Naive thymus-derived CD4-positive, alpha-beta T cell (primary cell): Measurements from ENCODE around the gene CPLANE2. TPM values are rescaled to one million over a fixed set of nuclear protein-coding genes. Genes with fewer than 3 reads are reported as not detected.
A peak's percentile ranks its signal among the peaks of the same experiment; 100 is the strongest.
"Not testable (repeated sequence)": the region's sequence is repeated elsewhere in the genome, so short reads cannot be mapped to it uniquely, and the experiment has no call there.

Experiments
- ATAC-seq: fragments of 150-1000 bp; cut with Tn5 transposase; 2 replicates; pipeline ENCODE4 v1.10.0; 2021; ENCODE audit warnings: mild to moderate bottlenecking, moderate library complexity
- CTCF ChIA-PET: fragments of 350-600 bp; sonication (Branson Sonifier 250); formaldehyde crosslinking; loops from one replicate; lab custom pipeline; 2021; ENCODE audit warnings: antibody characterized with exemption; lab: Charles Lee
- POLR2A ChIA-PET: fragments of 350-600 bp; sonication (Branson Sonifier 250); formaldehyde crosslinking; loops from one replicate; lab custom pipeline; 2021; ENCODE audit warnings: antibody characterized with exemption, inconsistent platforms; lab: Charles Lee
- DNase-seq, 9 donors: peaks; one replicate each; pipeline versions ENCODE4 v3.0.0 to v3.0.0-alpha.2; 2020 to 2022; ENCODE audit warnings: mixed read lengths in 1 of 9
- H3K27ac ChIP-seq: one replicate; pipeline ENCODE4 v1.7.0; 2013; ENCODE audit warnings: mild to moderate bottlenecking, low read depth, low read length, moderate library complexity
- H3K27me3 ChIP-seq, 2 donors: one replicate each; pipeline ENCODE4 v1.7.0; 2013; ENCODE audit warnings: low read length in 2 of 2, mild to moderate bottlenecking in 2 of 2, moderate library complexity in 2 of 2; ENCODE audit not compliant: control insufficient read depth in 2 of 2, insufficient read depth in 2 of 2
- H3K36me3 ChIP-seq, 3 experiments: 1 replicate in 2 of 3; 2 replicates in 1 of 3; pipeline ENCODE4 v1.7.0; 2013; ENCODE audit warnings: low read length in 3 of 3, mild to moderate bottlenecking in 3 of 3, moderate library complexity in 1 of 3; ENCODE audit not compliant: insufficient read depth in 3 of 3, control insufficient read depth in 2 of 3
- H3K4me1 ChIP-seq, 2 donors: one replicate each; pipeline ENCODE4 v1.7.0; 2013; ENCODE audit warnings: low read length in 2 of 2, mild to moderate bottlenecking in 2 of 2, moderate library complexity in 1 of 2; ENCODE audit not compliant: control insufficient read depth in 2 of 2, insufficient read depth in 2 of 2
- H3K4me3 ChIP-seq: 2 replicates; pipeline ENCODE4 v1.7.0; 2013; ENCODE audit warnings: mild to moderate bottlenecking, low read length
- H3K9me3 ChIP-seq, 3 experiments: 1 replicate in 2 of 3; 2 replicates in 1 of 3; pipeline ENCODE4 v1.7.0; 2013; ENCODE audit warnings: low read length in 3 of 3; ENCODE audit not compliant: control insufficient read depth in 2 of 3
- H3K27ac Mint-ChIP-seq, 9 donors: one replicate each; pipeline ENCODE4 v1.8.0; 2020 to 2022; ENCODE audit warnings: mixed read lengths in 9 of 9, mild to moderate bottlenecking in 8 of 9, moderate library complexity in 5 of 9, inconsistent platforms in 2 of 9
- H3K27me3 Mint-ChIP-seq, 5 donors: one replicate each; pipeline ENCODE4 v1.8.0; 2021 to 2022; ENCODE audit warnings: mixed read lengths in 5 of 5, mild to moderate bottlenecking in 1 of 5
- H3K36me3 Mint-ChIP-seq, 5 donors: one replicate each; pipeline ENCODE4 v1.8.0; 2020 to 2022; ENCODE audit warnings: mixed read lengths in 5 of 5, mild to moderate bottlenecking in 3 of 5, inconsistent platforms in 1 of 5
- H3K4me1 Mint-ChIP-seq, 7 donors: one replicate each; pipeline ENCODE4 v1.8.0; 2020 to 2022; ENCODE audit warnings: mixed read lengths in 7 of 7, mild to moderate bottlenecking in 3 of 7, inconsistent platforms in 1 of 7
- H3K4me3 Mint-ChIP-seq, 10 donors: one replicate each; pipeline ENCODE4 v1.8.0; 2020 to 2022; ENCODE audit warnings: mild to moderate bottlenecking in 10 of 10, mixed read lengths in 10 of 10, moderate library complexity in 6 of 10, inconsistent platforms in 2 of 10
- H3K9me3 Mint-ChIP-seq, 11 donors: one replicate each; pipeline ENCODE4 v1.8.0; 2020 to 2022; ENCODE audit warnings: mixed read lengths in 11 of 11, mild to moderate bottlenecking in 4 of 11, inconsistent platforms in 1 of 11, moderate library complexity in 1 of 11
- intact Hi-C, 2 donors: fragments of 100-400 bp; cut with micrococcal nuclease; formaldehyde crosslinking; loops; one replicate each; pipeline ENCODE4 v1.15.1; 2023
- polyA plus RNA-seq, 2 donors: library from polyadenylated mRNA; unstranded; fragments of 300-500 nt; fragmentation: Illumina TruSeq; gene quantifications; one replicate each; pipeline ENCODE4 v1.2.3, GENCODE V29; 2021
- total RNA-seq, 6 experiments: library from RNA in 5 of 6; stranded (reverse) in 5 of 6; gene quantifications; 1 replicate in 5 of 6; 2 replicates in 1 of 6; pipeline ENCODE4 v1.2.3 and lab custom pipeline; 2021 to 2026

Gene CPLANE2
- total and polyA plus RNA-seq, 7 experiments from 2014 or later, result 3.0 to 11.4 (median 7.6) TPM

- H3K36me3 Mint-ChIP-seq, result peaks cover 0 to 17% (median 12%) of the 10 kb centered on the region in 5 donors
- H3K9me3 Mint-ChIP-seq, result no peaks in the 10 kb centered on the region
- Histone ChIP-seq H3K9me3 (no peaks in the 10 kb centered on the region), H3K4me3 (no peak overlapping the region), H3K36me3 (peaks cover 0 to 35% (median 6%) of the 10 kb centered on the region in 3 experiments), H3K4me1 (no peaks in the 10 kb centered on the region), H3K27me3 (no peaks in the 10 kb centered on the region), H3K27ac (no peak overlapping the region)
- intact Hi-C loops, result no loop called here
- H3K27ac Mint-ChIP-seq, result peak overlapping the region in 2 of 9 donors; percentile 38 to 66
- POLR2A ChIA-PET, result interaction anchor here (0.6 to 0.7 kb wide), 2 partner anchors 20 to 788 kb away, joined by 4 read pairs; no protein-coding TSS in a partner anchor
- no peaks in the 10 kb centered on the region for H3K27me3 Mint-ChIP-seq
- H3K4me3 Mint-ChIP-seq, result no peak overlapping the region
- DNase-seq (no peak), ATAC-seq (no peak)
- CTCF ChIA-PET, result interaction anchor here (0.6 kb wide), 1 partner anchor 100 kb away, joined by 4 read pairs; no protein-coding TSS in a partner anchor
- H3K4me1 Mint-ChIP-seq, result peaks cover 0 to 12% (median 0%) of the 10 kb centered on the region in 7 donors
Observed at GRCh38 chr1:16257968-16258367, 21.0 kb upstream of the CPLANE2 start.

GRCh38 chr1:16257556-16257955 is 20.6 kb upstream of the CPLANE2 start:
- intact Hi-C loops, result not testable (repeated sequence)

GRCh38 chr1:16256478-16256877 is 19.5 kb upstream of the CPLANE2 start:
- Mint-ChIP-seq H3K36me3 (peaks cover 0 to 24% (median 12%) of the 10 kb centered on the region in 5 donors), H3K4me3 (no peak overlapping the region), H3K9me3 (no peaks in the 10 kb centered on the region), H3K27ac (peak overlapping the region in 2 of 9 donors; percentile 62 to 69), H3K27me3 (no peaks in the 10 kb centered on the region), H3K4me1 (peaks cover 0 to 18% (median 0%) of the 10 kb centered on the region in 7 donors)
- ChIA-PET POLR2A (no interaction called here), CTCF (no interaction called here)
- Histone ChIP-seq H3K36me3 (peaks cover 0 to 49% (median 6%) of the 10 kb centered on the region in 3 experiments), H3K9me3 (no peaks in the 10 kb centered on the region), H3K27me3 (no peaks in the 10 kb centered on the region), H3K4me3 (no peak overlapping the region), H3K27ac (no peak overlapping the region), H3K4me1 (no peaks in the 10 kb centered on the region)
- no peak for DNase-seq
- intact Hi-C loops, result no loop called here
- ATAC-seq, result no peak

More at GRCh38 chr1:16257556-16257955, 20.6 kb upstream of the CPLANE2 start:
- DNase-seq, H3K27me3 ChIP-seq, H3K4me3 Mint-ChIP-seq, H3K9me3 Mint-ChIP-seq, H3K9me3 ChIP-seq, ATAC-seq, H3K4me3 ChIP-seq, CTCF ChIA-PET, H3K27me3 Mint-ChIP-seq, H3K4me1 ChIP-seq, H3K27ac ChIP-seq: not testable (repeated sequence)
- Mint-ChIP-seq H3K4me1 (peaks cover 0 to 13% (median 0%) of the 10 kb centered on the region in 7 donors), H3K27ac (peak overlapping the region in 3 of 9 donors; percentile 38 to 76 (median 53)), H3K36me3 (peaks cover 0 to 20% (median 12%) of the 10 kb centered on the region in 5 donors)
- peaks cover 0 to 38% (median 6%) of the 10 kb centered on the region in 3 experiments for H3K36me3 ChIP-seq
- POLR2A ChIA-PET, result interaction anchor here (0.6 to 0.7 kb wide), 2 partner anchors 19 to 788 kb away, joined by 4 read pairs; no protein-coding TSS in a partner anchor

GRCh38 chr1:16254263-16254928 is 17.4 kb upstream of the CPLANE2 start:
- Histone ChIP-seq H3K27me3 (no peaks in the 10 kb centered on the region), H3K9me3 (no peaks in the 10 kb centered on the region), H3K4me1 (peaks cover 0 to 5% of the 10 kb centered on the region in 2 donors), H3K36me3 (peaks cover 0 to 60% (median 6%) of the 10 kb centered on the region in 3 experiments), H3K27ac (no peak overlapping the region), H3K4me3 (no peak overlapping the region)
- H3K27me3 Mint-ChIP-seq, result no peaks in the 10 kb centered on the region
- POLR2A ChIA-PET, result no interaction called here
- H3K27ac Mint-ChIP-seq, result peak overlapping the region in 5 of 9 donors; percentile 32 to 77 (median 41)
- no peak for ATAC-seq
- DNase-seq, result no peak
- H3K36me3 Mint-ChIP-seq, result peaks cover 0 to 24% (median 15%) of the 10 kb centered on the region in 5 donors
- no peaks in the 10 kb centered on the region for H3K9me3 Mint-ChIP-seq
- peaks cover 7 to 27% (median 9%) of the 10 kb centered on the region in 7 donors for H3K4me1 Mint-ChIP-seq
- CTCF ChIA-PET, result interaction anchor here (0.7 kb wide), 1 partner anchor 61 kb away, joined by 3 read pairs; no protein-coding TSS in a partner anchor
- intact Hi-C loops, result no loop called here
- no peak overlapping the region for H3K4me3 Mint-ChIP-seq

GRCh38 chr1:16253332-16253922 is 16.4 kb upstream of the CPLANE2 start:
- Histone ChIP-seq H3K4me1 (peaks cover 0 to 5% of the 10 kb centered on the region in 2 donors), H3K9me3 (no peaks in the 10 kb centered on the region), H3K27ac (no peak overlapping the region), H3K36me3 (peaks cover 0 to 63% (median 6%) of the 10 kb centered on the region in 3 experiments), H3K4me3 (no peak overlapping the region), H3K27me3 (no peaks in the 10 kb centered on the region)
- ChIA-PET POLR2A (no interaction called here), CTCF (no interaction called here)
- no peak overlapping the region for H3K4me3 Mint-ChIP-seq
- no peak for ATAC-seq
- no peaks in the 10 kb centered on the region for H3K27me3 Mint-ChIP-seq
- no peaks in the 10 kb centered on the region for H3K9me3 Mint-ChIP-seq
- H3K4me1 Mint-ChIP-seq, result peaks cover 12 to 37% (median 19%) of the 10 kb centered on the region in 7 donors
- intact Hi-C loops, result no loop called here
- H3K27ac Mint-ChIP-seq, result no peak overlapping the region
- DNase-seq, result no peak
- peaks cover 0 to 24% (median 18%) of the 10 kb centered on the region in 5 donors for H3K36me3 Mint-ChIP-seq

- intact Hi-C loops, result no loop called here
- CTCF ChIA-PET, result no interaction called here
- no peaks in the 10 kb centered on the region for H3K27me3 ChIP-seq
- no peak overlapping the region for H3K4me3 ChIP-seq
- H3K4me1 ChIP-seq, result peaks cover 0 to 5% of the 10 kb centered on the region in 2 donors
- H3K9me3 ChIP-seq, result no peaks in the 10 kb centered on the region
- H3K9me3 Mint-ChIP-seq, result no peaks in the 10 kb centered on the region
- H3K27ac Mint-ChIP-seq, result peak overlapping the region in 3 of 9 donors; percentile 42 to 59 (median 58)
- peaks cover 12 to 38% (median 20%) of the 10 kb centered on the region in 7 donors for H3K4me1 Mint-ChIP-seq
- peaks cover 0 to 24% (median 18%) of the 10 kb centered on the region in 5 donors for H3K36me3 Mint-ChIP-seq
- H3K36me3 ChIP-seq, result peaks cover 0 to 68% (median 6%) of the 10 kb centered on the region in 3 experiments
- no peak overlapping the region for H3K4me3 Mint-ChIP-seq
- POLR2A ChIA-PET, result no interaction called here
- DNase-seq (no peak), ATAC-seq (no peak)
- H3K27ac ChIP-seq, result no peak overlapping the region
- H3K27me3 Mint-ChIP-seq, result no peaks in the 10 kb centered on the region
Observed at GRCh38 chr1:16252912-16253311, 15.9 kb upstream of the CPLANE2 start.
